H9 (cell line): Measurements from ENCODE around the gene BCAS4. TPM values are rescaled to one million over a fixed set of nuclear protein-coding genes. Genes with fewer than 3 reads are reported as not detected.

Experiments used
- DNase-seq: peaks from one replicate; pipeline ENCODE4 v3.0.0-alpha.2; 2017
- H2AFZ ChIP-seq: one replicate; pipeline ENCODE4 v1.6.1; 2013; ENCODE audit warnings: mild to moderate bottlenecking, low read length, control low read depth, moderate library complexity
- H2AK5ac ChIP-seq: 2 replicates; pipeline ENCODE4 v1.6.1; 2013; ENCODE audit warnings: low read length, control low read depth, mixed read lengths; ENCODE audit not compliant: insufficient read length
- H2BK120ac ChIP-seq: one replicate; pipeline ENCODE4 v1.6.1; 2013; ENCODE audit warnings: low read depth, mild to moderate bottlenecking, low read length, control low read depth, inconsistent platforms; ENCODE audit not compliant: poor library complexity, severe bottlenecking
- H2BK12ac ChIP-seq: 2 replicates; pipeline ENCODE4 v1.6.1; 2013; ENCODE audit warnings: low read length, control low read depth, mixed read lengths, low read depth; ENCODE audit not compliant: insufficient read length
- H2BK15ac ChIP-seq: 2 replicates; pipeline ENCODE4 v1.6.1; 2013; ENCODE audit warnings: low read depth, low read length, control low read depth
- H2BK20ac ChIP-seq: one replicate; pipeline ENCODE4 v1.6.1; 2013; ENCODE audit warnings: low read depth, mild to moderate bottlenecking, low read length, control low read depth, inconsistent platforms; ENCODE audit not compliant: poor library complexity, severe bottlenecking
- H2BK5ac ChIP-seq: 2 replicates; pipeline ENCODE4 v1.6.1; 2013; ENCODE audit warnings: low read length, control low read depth, mixed read lengths; ENCODE audit not compliant: insufficient read length
- H3K14ac ChIP-seq: 2 replicates; pipeline ENCODE4 v1.6.1; 2013; ENCODE audit warnings: low read length, control low read depth; ENCODE audit not compliant: insufficient read depth
- H3K18ac ChIP-seq: 2 replicates; pipeline ENCODE4 v1.6.1; 2013; ENCODE audit warnings: low read depth, mild to moderate bottlenecking, mixed read lengths, low read length, control low read depth; ENCODE audit not compliant: insufficient read length
- H3K23ac ChIP-seq: 2 replicates; pipeline ENCODE4 v1.6.1; 2013; ENCODE audit warnings: low read length, control low read depth, mixed read lengths, low read depth; ENCODE audit not compliant: insufficient read length
- H3K23me2 ChIP-seq: 2 replicates; pipeline ENCODE4 v1.6.1; 2013; ENCODE audit warnings: low read depth, mild to moderate bottlenecking, mixed read lengths, low read length, control low read depth; ENCODE audit not compliant: insufficient read length, poor library complexity, severe bottlenecking
- H3K27ac ChIP-seq: 2 replicates; pipeline ENCODE4 v1.5.1; 2013; ENCODE audit warnings: low read length, control low read depth, mixed read lengths, low read depth; ENCODE audit not compliant: insufficient read length
- H3K27me3 ChIP-seq: 2 replicates; pipeline ENCODE4 v1.6.1; 2013; ENCODE audit warnings: low read length, control low read depth, inconsistent platforms; ENCODE audit not compliant: insufficient read depth
- H3K4ac ChIP-seq: 2 replicates; pipeline ENCODE4 v1.6.1; 2013; ENCODE audit warnings: low read depth, mild to moderate bottlenecking, control low read depth, inconsistent platforms, low read length, moderate library complexity
- H3K4me1 ChIP-seq: 2 replicates; pipeline ENCODE4 v1.6.1; 2013; ENCODE audit warnings: low read length, control low read depth, inconsistent platforms; ENCODE audit not compliant: insufficient read depth
- H3K4me2 ChIP-seq: 2 replicates; pipeline ENCODE4 v1.6.1; 2013; ENCODE audit warnings: low read length, control low read depth, mixed read lengths; ENCODE audit not compliant: insufficient read length, insufficient read depth
- H3K56ac ChIP-seq: 2 replicates; pipeline ENCODE4 v1.6.1; 2013; ENCODE audit warnings: low read depth, mild to moderate bottlenecking, mixed read lengths, low read length, control low read depth; ENCODE audit not compliant: insufficient read length
- H3K79me1 ChIP-seq: 2 replicates; pipeline ENCODE4 v1.6.1; 2013; ENCODE audit warnings: low read depth, mild to moderate bottlenecking, moderate library complexity, low read length, control low read depth, inconsistent platforms; ENCODE audit not compliant: insufficient read depth, poor library complexity, severe bottlenecking
- H3K79me2 ChIP-seq: 2 replicates; pipeline ENCODE4 v1.6.1; 2013; ENCODE audit warnings: low read length, control low read depth, inconsistent platforms; ENCODE audit not compliant: insufficient read depth
- H3K9ac ChIP-seq: 2 replicates; pipeline ENCODE4 v1.6.1; 2013; ENCODE audit warnings: low read length, control low read depth, mixed read lengths; ENCODE audit not compliant: insufficient read length; ENCODE audit errors: extremely low read depth
- H3K9me3 ChIP-seq: one replicate; pipeline ENCODE4 v1.6.1; 2013; ENCODE audit warnings: low read depth, low read length, inconsistent platforms; ENCODE audit not compliant: control insufficient read depth
- H3T11ph ChIP-seq: one replicate; pipeline ENCODE4 v1.6.1; 2013; ENCODE audit warnings: mild to moderate bottlenecking, low read length, control low read depth, inconsistent platforms
- H4K20me1 ChIP-seq: one replicate; pipeline ENCODE4 v1.6.1; 2013; ENCODE audit not compliant: control insufficient read depth, insufficient read length, insufficient read depth
- H4K5ac ChIP-seq: 2 replicates; pipeline ENCODE4 v1.6.1; 2013; ENCODE audit warnings: low read depth, mild to moderate bottlenecking, mixed read lengths, low read length, control low read depth; ENCODE audit not compliant: insufficient read length
- H4K8ac ChIP-seq: replicated peaks from 2 replicates; pipeline ENCODE4 v1.6.1; 2013; ENCODE audit warnings: low read length, control low read depth, mixed read lengths, low read depth; ENCODE audit not compliant: insufficient read length
- H4K91ac ChIP-seq: 2 replicates; pipeline ENCODE4 v1.6.1; 2013; ENCODE audit warnings: low read depth, mild to moderate bottlenecking, moderate library complexity, mixed read lengths, low read length, control low read depth; ENCODE audit not compliant: insufficient read length
- H3K27ac Mint-ChIP-seq, 3 experiments: 2 replicates in 2 of 3; 3 replicates in 1 of 3; pipeline ENCODE4 v1.8.0; 2020 to 2021; ENCODE audit warnings: mixed read lengths in 3 of 3, mild to moderate bottlenecking in 1 of 3, moderate library complexity in 1 of 3
- H3K27me3 Mint-ChIP-seq: 2 replicates; pipeline ENCODE4 v1.8.0; 2021; ENCODE audit warnings: low read depth, mild to moderate bottlenecking, moderate library complexity, mixed read lengths
- H3K36me3 Mint-ChIP-seq, 3 experiments: 2 replicates in 2 of 3; 3 replicates in 1 of 3; pipeline ENCODE4 v1.8.0; 2020 to 2021; ENCODE audit warnings: low read depth in 3 of 3, mixed read lengths in 3 of 3; ENCODE audit not compliant: insufficient read depth in 1 of 3
- H3K4me1 Mint-ChIP-seq, 2 experiments: 2 replicates each; pipeline ENCODE4 v1.8.0; 2020; ENCODE audit warnings: mixed read lengths in 2 of 2
- H3K4me3 Mint-ChIP-seq, 2 experiments: 2 replicates in 1 of 2; 3 replicates in 1 of 2; pipeline ENCODE4 v1.8.0; 2020 to 2021; ENCODE audit warnings: mild to moderate bottlenecking in 2 of 2, mixed read lengths in 2 of 2, moderate library complexity in 1 of 2
- H3K9me3 Mint-ChIP-seq, 2 experiments: 2 replicates in 1 of 2; 3 replicates in 1 of 2; pipeline ENCODE4 v1.8.0; 2020; ENCODE audit warnings: mild to moderate bottlenecking in 2 of 2, mixed read lengths in 2 of 2, moderate library complexity in 1 of 2
- WGBS: extraction: QIAGEN DNeasy Blood & Tissue Kit; methylation state at CpG from one replicate; pipeline ENCODE4 v1.1.7; 2013; ENCODE audit warnings: missing lambda C conversion rate, low lambda C conversion rate, mixed read lengths; ENCODE audit not compliant: insufficient read length; ENCODE audit errors: extremely low coverage; 5-methylcytosine and 5-hydroxymethylcytosine counted together
- total RNA-seq: library from RNA; stranded (reverse); gene quantifications from 2 replicates; pipeline ENCODE4 v1.2.1, GENCODE V29; 2021
- TF ChIP-seq, protein P1 (sequence below): fragments of 200-600 bp; sonication (generic); conservative IDR thresholded peaks from 3 replicates; pipeline ENCODE4 v1.8.0; 2021; ENCODE audit warnings: antibody characterized with exemption, mild to moderate bottlenecking

The BCAS4 gene
- total RNA-seq, 1 experiment from 2014 or later: 16.9 TPM

DNA sequence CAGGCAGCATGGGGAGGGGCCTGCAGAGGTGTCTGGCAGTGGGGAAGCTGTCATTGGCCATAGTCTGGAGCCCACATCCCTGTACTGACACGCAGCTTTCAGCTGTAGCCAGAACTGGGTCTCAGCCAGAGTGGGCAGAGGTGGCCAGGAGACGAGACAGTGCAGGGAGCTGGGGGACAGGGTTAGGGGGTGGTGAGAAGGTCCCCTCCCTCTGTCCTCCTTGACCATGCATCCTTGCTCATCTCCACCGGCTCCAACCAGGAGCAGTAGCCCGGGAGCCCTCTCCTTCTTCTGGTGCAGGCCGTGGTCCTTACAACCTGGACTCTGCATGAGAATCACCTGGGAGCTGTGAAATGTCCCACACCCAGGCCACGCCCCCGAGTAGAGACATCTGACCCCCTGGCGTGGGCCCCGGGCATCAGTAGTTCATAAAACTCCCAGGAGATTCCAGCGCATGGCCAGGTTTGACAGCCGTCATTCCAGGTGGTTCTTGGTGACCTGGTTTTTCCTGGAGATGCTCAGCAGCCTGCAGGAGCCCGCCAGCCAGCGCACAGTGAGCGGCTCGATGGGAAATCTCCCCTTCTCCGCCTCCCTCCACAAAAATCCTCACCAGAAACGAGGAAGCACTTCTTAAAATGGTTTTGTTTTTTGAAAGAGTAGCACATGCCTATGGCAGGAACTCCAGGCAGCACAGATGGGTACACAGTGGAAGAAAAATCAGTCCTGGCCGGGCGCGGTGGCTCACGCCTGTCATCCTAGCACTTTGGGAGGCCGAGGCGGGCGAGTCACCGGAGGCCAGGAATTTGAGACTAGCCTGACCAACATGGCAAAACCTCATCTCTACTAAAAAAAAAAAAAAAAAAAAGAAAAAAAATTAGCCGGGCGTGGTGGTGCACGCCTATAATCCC lies 80.2 kb downstream of the BCAS4 start:
- DNase-seq: no peak
- Histone ChIP-seq H2BK20ac (no peak overlapping the region), H3K27me3 (no peaks in the 10 kb centered on the region), H3K4me2 (no peak overlapping the region), H4K5ac (no peak overlapping the region), H3K79me2 (no peaks in the 10 kb centered on the region), H2BK15ac (no peak overlapping the region), H3K23ac (no peak overlapping the region), H2BK12ac (no peak overlapping the region), H3K56ac (no peak overlapping the region), H3K4me1 (peaks cover 2% of the 10 kb centered on the region; the same call in 1 of the 2 replicates), H3K9ac (no peak overlapping the region), H2AK5ac (no peak overlapping the region), H4K91ac (no peak overlapping the region), H2BK120ac (no peak overlapping the region), H4K8ac (no peak overlapping the region), H3T11ph (no peak overlapping the region), H3K79me1 (no peaks in the 10 kb centered on the region), H3K14ac (no peak overlapping the region), H3K23me2 (peaks cover 3% of the 10 kb centered on the region), H3K9me3 (no peaks in the 10 kb centered on the region), H3K4ac (no peak overlapping the region), H2BK5ac (no peak overlapping the region), H4K20me1 (no peaks in the 10 kb centered on the region), H3K27ac (no peak overlapping the region), H2AFZ (no peak overlapping the region), H3K18ac (no peak overlapping the region)
- Mint-ChIP-seq H3K36me3 (peaks cover 13 to 38% (median 26%) of the 10 kb centered on the region in 3 experiments), H3K4me3 (no peak overlapping the region; a peak in 1 of 5 replicates), H3K4me1 (peaks cover 41 to 47% of the 10 kb centered on the region in 2 experiments), H3K27ac (peak overlapping the region in 2 of 3 experiments; percentile 40 to 58; a peak in 1 of 7 replicates), H3K9me3 (no peaks in the 10 kb centered on the region; a peak in 1 of 5 replicates), H3K27me3 (no peaks in the 10 kb centered on the region; the same call in 1 of the 2 replicates)
- TF ChIP-seq, protein P1, sequence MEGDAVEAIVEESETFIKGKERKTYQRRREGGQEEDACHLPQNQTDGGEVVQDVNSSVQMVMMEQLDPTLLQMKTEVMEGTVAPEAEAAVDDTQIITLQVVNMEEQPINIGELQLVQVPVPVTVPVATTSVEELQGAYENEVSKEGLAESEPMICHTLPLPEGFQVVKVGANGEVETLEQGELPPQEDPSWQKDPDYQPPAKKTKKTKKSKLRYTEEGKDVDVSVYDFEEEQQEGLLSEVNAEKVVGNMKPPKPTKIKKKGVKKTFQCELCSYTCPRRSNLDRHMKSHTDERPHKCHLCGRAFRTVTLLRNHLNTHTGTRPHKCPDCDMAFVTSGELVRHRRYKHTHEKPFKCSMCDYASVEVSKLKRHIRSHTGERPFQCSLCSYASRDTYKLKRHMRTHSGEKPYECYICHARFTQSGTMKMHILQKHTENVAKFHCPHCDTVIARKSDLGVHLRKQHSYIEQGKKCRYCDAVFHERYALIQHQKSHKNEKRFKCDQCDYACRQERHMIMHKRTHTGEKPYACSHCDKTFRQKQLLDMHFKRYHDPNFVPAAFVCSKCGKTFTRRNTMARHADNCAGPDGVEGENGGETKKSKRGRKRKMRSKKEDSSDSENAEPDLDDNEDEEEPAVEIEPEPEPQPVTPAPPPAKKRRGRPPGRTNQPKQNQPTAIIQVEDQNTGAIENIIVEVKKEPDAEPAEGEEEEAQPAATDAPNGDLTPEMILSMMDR: no peak
- no CpG with 5 or more reads among the region's 28 CpGs for WGBS
